Nucleus accumbens (tissue), 56 donors: ENCODE measurements around the gene ATXN3L.

Experiments used
- DNase-seq, 56 donors: peaks; one replicate each; lab custom pipeline; 2025; lab: John Stamatoyannopoulos, UW

The ATXN3L gene

GRCh38 chrX:13271511-13271910 is 48.3 kb downstream of the ATXN3L start:
- no peak for DNase-seq

GRCh38 chrX:13270360-13270759 is 49.5 kb downstream of the ATXN3L start:
- DNase-seq: no peak

- DNase-seq: no peak
These were observed 51.0 kb downstream of the ATXN3L start for GRCh38 chrX:13268874-13269273.
